Stimulated activated effector memory CD8-positive, alpha-beta T cell treated with anti-CD3 and anti-CD28 coated beads, Interleukin-12 subunit alpha, Interleukin-12 subunit beta, amount 100 ng/mL, for 72 hours (primary cell): Measurements from ENCODE around the gene LIPI.
A peak's percentile ranks its signal among the peaks of the same experiment; 100 is the strongest.
"Not testable (repeated sequence)": the region's sequence is repeated elsewhere in the genome, so short reads cannot be mapped to it uniquely, and the experiment has no call there.

Experiments used
- ATAC-seq: fragments of 150-1000 bp; cut with Tn5 transposase; 2 replicates; pipeline ENCODE4 v1.10.0; 2021
- DNase-seq, 2 donors: peaks; one replicate each; pipeline ENCODE4 v3.0.0; 2021 to 2022; ENCODE audit warnings: low spot score in 2 of 2
- H3K27ac Mint-ChIP-seq: one replicate; pipeline ENCODE4 v1.8.0; 2022; ENCODE audit warnings: mild to moderate bottlenecking, mixed read lengths
- H3K36me3 Mint-ChIP-seq: one replicate; pipeline ENCODE4 v1.8.0; 2022; ENCODE audit warnings: mild to moderate bottlenecking, mixed read lengths
- H3K4me1 Mint-ChIP-seq: one replicate; pipeline ENCODE4 v1.8.0; 2022; ENCODE audit warnings: mixed read lengths
- H3K4me3 Mint-ChIP-seq: one replicate; pipeline ENCODE4 v1.8.0; 2022; ENCODE audit warnings: mild to moderate bottlenecking, mixed read lengths
- H3K9me3 Mint-ChIP-seq: one replicate; pipeline ENCODE4 v1.8.0; 2022; ENCODE audit warnings: mixed read lengths

Gene LIPI

GRCh38 chr21:14071902-14072734 is 138.6 kb downstream of the LIPI start:
- no peaks in the 10 kb centered on the region for H3K36me3 Mint-ChIP-seq
- peaks cover 6% of the 10 kb centered on the region for H3K9me3 Mint-ChIP-seq
- no peaks in the 10 kb centered on the region for H3K4me1 Mint-ChIP-seq
- no peak for ATAC-seq
- H3K4me3 Mint-ChIP-seq, result no peak overlapping the region
- peak in 1 of 2 donors; percentile 38 for DNase-seq
- no peak overlapping the region for H3K27ac Mint-ChIP-seq

DNA sequence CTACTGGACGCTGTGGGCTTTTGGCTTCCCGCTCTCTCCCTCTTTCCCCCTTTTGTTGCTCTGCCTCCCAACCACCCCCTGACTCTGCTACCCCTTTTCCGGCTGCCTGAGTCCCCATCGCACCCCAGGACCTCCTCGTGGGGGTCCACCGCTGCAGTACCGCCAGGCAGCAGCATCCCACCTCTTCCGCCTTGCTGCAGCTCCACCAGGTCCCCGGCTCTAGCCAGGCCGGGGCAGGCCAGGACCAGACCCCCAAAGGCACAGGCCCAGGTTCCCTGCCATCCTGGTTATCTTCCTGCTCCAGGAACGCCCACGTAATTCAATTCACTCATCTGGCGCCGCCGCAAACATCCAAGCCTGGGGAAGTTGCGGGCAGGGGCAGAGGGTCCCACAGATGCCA is 139.8 kb downstream of the LIPI start:
- Mint-ChIP-seq H3K36me3 (no peaks in the 10 kb centered on the region), H3K27ac (no peak overlapping the region), H3K4me3 (no peak overlapping the region), H3K4me1 (no peaks in the 10 kb centered on the region), H3K9me3 (no peaks in the 10 kb centered on the region)
- ATAC-seq, result no peak
- no peak for DNase-seq

GRCh38 chr21:14070049-14070893 is 140.5 kb downstream of the LIPI start:
- H3K36me3 Mint-ChIP-seq, result no peaks in the 10 kb centered on the region

GRCh38 chr21:14064296-14064645 is 146.5 kb downstream of the LIPI start:
- H3K27ac Mint-ChIP-seq, result no peak overlapping the region
- ATAC-seq (no peak), DNase-seq (no peak)
- no peaks in the 10 kb centered on the region for H3K36me3 Mint-ChIP-seq
- H3K9me3 Mint-ChIP-seq, result no peaks in the 10 kb centered on the region
- no peaks in the 10 kb centered on the region for H3K4me1 Mint-ChIP-seq
- no peak overlapping the region for H3K4me3 Mint-ChIP-seq

More at GRCh38 chr21:14070049-14070893, 140.5 kb downstream of the LIPI start:
- Mint-ChIP-seq H3K27ac (peak overlapping the region; percentile 1), H3K4me1 (no peaks in the 10 kb centered on the region), H3K4me3 (no peak overlapping the region), H3K9me3 (no peaks in the 10 kb centered on the region)
- DNase-seq (peak in 1 of 2 donors; percentile 38), ATAC-seq (no peak)

- not testable (repeated sequence) for H3K27ac Mint-ChIP-seq
Measured at GRCh38 chr21:14063620-14064295, 147.0 kb downstream of the LIPI start.

DNA sequence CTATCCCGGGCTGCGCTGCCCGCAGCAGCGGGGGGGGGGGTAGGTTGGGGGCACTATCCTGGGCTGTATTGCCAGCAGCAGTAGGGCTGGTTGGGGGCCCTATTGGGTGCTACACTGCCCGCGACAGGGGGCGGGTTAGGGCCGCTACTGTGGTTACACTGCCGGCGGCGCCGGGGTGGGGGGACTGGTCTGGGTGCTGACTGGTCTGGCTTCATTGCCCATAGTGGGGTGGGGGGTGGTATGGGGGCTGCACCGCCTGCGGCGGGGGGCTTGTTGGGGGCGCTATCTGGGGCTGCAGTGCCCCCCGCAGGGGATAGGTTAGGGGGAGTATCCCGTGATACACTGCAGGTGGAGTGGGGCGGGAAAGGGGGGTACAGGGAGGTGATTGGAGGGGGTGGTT is 148.1 kb downstream of the LIPI start:
- H3K9me3 Mint-ChIP-seq, H3K27ac Mint-ChIP-seq, H3K4me3 Mint-ChIP-seq, H3K4me1 Mint-ChIP-seq, H3K36me3 Mint-ChIP-seq, ATAC-seq, DNase-seq: not testable (repeated sequence)

More at GRCh38 chr21:14063620-14064295, 147.0 kb downstream of the LIPI start:
- H3K4me1 Mint-ChIP-seq, DNase-seq, ATAC-seq, H3K9me3 Mint-ChIP-seq, H3K4me3 Mint-ChIP-seq, H3K36me3 Mint-ChIP-seq: not testable (repeated sequence)

GRCh38 chr21:14061820-14062219 is 148.9 kb downstream of the LIPI start:
- not testable (repeated sequence) for ATAC-seq

GRCh38 chr21:14058995-14059627 is 151.6 kb downstream of the LIPI start:
- not testable (repeated sequence) for H3K9me3 Mint-ChIP-seq, DNase-seq, H3K4me1 Mint-ChIP-seq, H3K4me3 Mint-ChIP-seq, H3K36me3 Mint-ChIP-seq, H3K27ac Mint-ChIP-seq
- ATAC-seq, result peak; percentile 42

More at GRCh38 chr21:14061820-14062219, 148.9 kb downstream of the LIPI start:
- H3K27ac Mint-ChIP-seq, H3K4me3 Mint-ChIP-seq, H3K4me1 Mint-ChIP-seq, H3K36me3 Mint-ChIP-seq, H3K9me3 Mint-ChIP-seq, DNase-seq: not testable (repeated sequence)
